ENCODE results near the gene ZNF462. TPM values are rescaled to one million over a fixed set of nuclear protein-coding genes. Genes with fewer than 3 reads are reported as not detected.

Gene ZNF462
- total and polyA plus RNA-seq, 2 experiments from 2014 or later: 40.0 to 101 TPM

GRCh38 chr9:106958955-106959657, 96.1 kb downstream of the ZNF462 start:
- no peak overlapping the region for H3K27ac Mint-ChIP-seq

GRCh38 chr9:106960258-106960657, 97.3 kb downstream of the ZNF462 start:
- H3K9me3 Mint-ChIP-seq: no peaks in the 10 kb centered on the region
- Histone ChIP-seq H3K9me2 (ENCODE audit: insufficient read depth) (0 out of 2 replicates have a peak, but pooled peaks cover 3% of the 10 kb centered on the region), H4K20me1 (replicated peaks; ENCODE audit: insufficient read depth) (peaks cover 5% of the 10 kb centered on the region), H3K27me3 (ENCODE audit: insufficient read depth) (no peaks in the 10 kb centered on the region), H3K4me2 (peak overlapping the region; percentile 33; the same call in 1 of the 2 replicates), H3K36me3 (ENCODE audit: insufficient read depth) (peaks cover 29% of the 10 kb centered on the region; the same call in 1 of the 2 replicates), H3K79me2 (replicated peaks; ENCODE audit: insufficient read depth) (peaks cover 65% of the 10 kb centered on the region), H3K4me3 (no peak overlapping the region), H3K27ac (ENCODE audit: low read depth) (peak overlapping the region; percentile 41; the same call in 1 of the 2 replicates), H3F3A (replicated peaks; ENCODE audit: low read depth) (no peaks in the 10 kb centered on the region), H3K4me1 (ENCODE audit: insufficient read depth) (peaks cover 33% of the 10 kb centered on the region), H2AFZ (no peak overlapping the region)
- peak overlapping the region; percentile 76 for H3K27ac Mint-ChIP-seq
- H3K36me3 Mint-ChIP-seq (ENCODE audit: low read depth): peaks cover 85% of the 10 kb centered on the region
- H3K4me3 Mint-ChIP-seq: no peak overlapping the region
- peaks cover 2% of the 10 kb centered on the region for H3K27me3 Mint-ChIP-seq (ENCODE audit: insufficient read depth, low read depth, poor library complexity)
- H3K4me1 Mint-ChIP-seq: peaks cover 56% of the 10 kb centered on the region
- ATAC-seq: peak; percentile 59; the same call in 2 of the 3 replicates
- peak; percentile 4; the same call in 1 of the 2 replicates for TF ChIP-seq ZNF462 (CRISPR knock-in tag; IDR thresholded peaks at IDR 0.05)
- no peak for TF ChIP-seq NANOG (IDR thresholded peaks at IDR 0.05; ENCODE audit: borderline replicate concordance)
- DNase-seq (ENCODE audit: low spot score): no peak

More at GRCh38 chr9:106958955-106959657, 96.1 kb downstream of the ZNF462 start:
- H3K4me1 ChIP-seq (ENCODE audit: insufficient read depth): peaks cover 33% of the 10 kb centered on the region
- peaks cover 10% of the 10 kb centered on the region for H4K20me1 ChIP-seq (replicated peaks; ENCODE audit: insufficient read depth)
- H3K4me2 ChIP-seq: no peak overlapping the region
- 0 out of 2 replicates have a peak, but pooled peaks cover 3% of the 10 kb centered on the region for H3K9me2 ChIP-seq (ENCODE audit: insufficient read depth)
- H3K4me3 ChIP-seq: no peak overlapping the region
- H3F3A ChIP-seq (replicated peaks; ENCODE audit: low read depth): no peaks in the 10 kb centered on the region
- no peaks in the 10 kb centered on the region for H3K27me3 ChIP-seq (ENCODE audit: insufficient read depth)
- no peak for DNase-seq (ENCODE audit: low spot score)
- ATAC-seq: no peak
- H2AFZ ChIP-seq: no peak overlapping the region
- peaks cover 50% of the 10 kb centered on the region for H3K4me1 Mint-ChIP-seq
- H3K36me3 ChIP-seq (ENCODE audit: insufficient read depth): peaks cover 21% of the 10 kb centered on the region; the same call in 1 of the 2 replicates
- H3K27me3 Mint-ChIP-seq (ENCODE audit: insufficient read depth, low read depth, poor library complexity): peaks cover 2% of the 10 kb centered on the region
- TF ChIP-seq NANOG (IDR thresholded peaks at IDR 0.05; ENCODE audit: borderline replicate concordance) (no peak), STAT1 (IDR thresholded peaks at IDR 0.05; ENCODE audit: unreplicated experiment) (no peak), JUNB (IDR thresholded peaks at IDR 0.05; ENCODE audit: unreplicated experiment) (no peak)
- peaks cover 85% of the 10 kb centered on the region for H3K36me3 Mint-ChIP-seq (ENCODE audit: low read depth)
- peak overlapping the region; percentile 14; the same call in 1 of the 2 replicates for H3K27ac ChIP-seq (ENCODE audit: low read depth)
- H3K9me3 Mint-ChIP-seq: no peaks in the 10 kb centered on the region
- no peak overlapping the region for H3K4me3 Mint-ChIP-seq
- H3K79me2 ChIP-seq (replicated peaks; ENCODE audit: insufficient read depth): peaks cover 61% of the 10 kb centered on the region
